Measurements from ENCODE around the gene DYNLL2.
"Not testable (repeated sequence)": the region's sequence is repeated elsewhere in the genome, so short reads cannot be mapped to it uniquely, and the experiment has no call there.

DYNLL2 gene

DNA sequence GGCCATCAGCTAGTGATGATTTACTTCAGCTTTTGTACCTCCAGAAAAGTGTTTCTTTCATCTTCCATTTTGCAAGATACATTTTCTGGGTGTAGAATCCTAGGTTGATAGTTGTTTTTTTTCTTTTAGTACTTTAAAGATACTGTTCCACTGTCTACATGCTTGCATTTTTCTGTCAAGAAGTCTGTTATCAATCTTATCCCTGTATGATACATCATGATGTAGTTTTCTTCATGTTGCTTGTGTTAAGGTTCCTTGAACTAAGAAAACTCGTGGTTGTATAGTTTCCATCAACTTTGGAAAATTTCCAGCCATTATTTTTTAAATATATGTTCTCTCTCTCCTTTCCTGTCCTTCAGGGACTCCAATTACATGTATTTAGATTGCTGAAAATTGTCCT is 24.1 kb downstream of the DYNLL2 start:
- no peak for DNase-seq

DNA sequence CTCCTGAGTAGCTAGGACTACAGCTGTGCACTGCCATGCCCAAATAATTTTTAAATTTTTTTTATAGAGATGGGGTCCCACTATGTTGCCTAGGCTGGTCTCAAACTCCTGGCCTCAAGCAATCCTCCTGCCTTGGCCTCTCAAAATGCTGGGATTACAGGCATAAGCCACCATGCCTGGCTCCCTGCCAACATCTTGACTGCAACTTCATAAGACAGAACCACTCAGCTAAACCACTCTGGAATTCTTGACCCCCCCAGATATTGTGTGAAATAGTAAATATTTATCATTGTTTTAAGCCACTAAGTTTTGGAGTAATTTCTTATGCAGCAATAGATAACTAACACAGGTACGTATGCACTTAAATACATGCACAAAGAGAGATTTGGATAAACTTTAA is 26.0 kb downstream of the DYNLL2 start:
- DNase-seq, result no peak

DNA sequence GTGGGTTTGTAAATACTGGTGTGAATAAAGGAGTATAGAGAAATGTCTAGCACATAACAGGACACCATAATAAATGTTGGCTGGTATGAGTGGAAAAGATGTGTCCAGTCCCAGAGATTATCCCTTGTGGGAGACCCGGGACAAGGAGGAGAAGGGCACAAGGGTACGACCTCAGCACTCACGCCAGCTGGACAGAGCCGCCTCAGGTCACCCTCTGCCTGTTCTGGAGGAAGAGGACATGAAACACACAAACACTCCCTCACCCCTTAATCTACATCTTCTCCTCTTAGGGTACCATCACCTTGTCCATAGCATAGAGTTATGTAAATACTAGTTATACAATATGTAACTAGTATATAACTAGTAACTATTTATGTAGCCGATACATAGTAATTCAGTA is 26.8 kb downstream of the DYNLL2 start:
- DNase-seq, result no peak

DNA sequence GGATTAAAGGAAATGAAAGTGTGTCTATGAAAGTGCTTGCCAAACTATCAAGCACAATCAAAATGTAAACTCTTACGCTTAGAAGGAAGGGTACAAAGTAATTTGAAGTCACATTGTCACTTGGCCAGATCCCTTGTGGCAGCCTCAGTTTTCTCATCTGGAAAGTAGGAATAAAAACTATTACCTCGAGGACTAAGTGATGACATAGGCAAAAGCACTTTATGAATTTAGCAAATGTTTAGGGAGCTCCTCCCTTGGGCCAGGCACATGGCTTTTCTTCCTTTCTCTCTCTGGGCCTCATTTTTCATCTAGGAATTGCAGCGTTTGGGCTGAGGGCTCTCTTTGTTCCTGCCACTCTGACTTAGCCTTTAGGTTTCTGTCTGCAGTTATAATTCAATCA is 28.5 kb downstream of the DYNLL2 start:
- DNase-seq, result no peak

DNA sequence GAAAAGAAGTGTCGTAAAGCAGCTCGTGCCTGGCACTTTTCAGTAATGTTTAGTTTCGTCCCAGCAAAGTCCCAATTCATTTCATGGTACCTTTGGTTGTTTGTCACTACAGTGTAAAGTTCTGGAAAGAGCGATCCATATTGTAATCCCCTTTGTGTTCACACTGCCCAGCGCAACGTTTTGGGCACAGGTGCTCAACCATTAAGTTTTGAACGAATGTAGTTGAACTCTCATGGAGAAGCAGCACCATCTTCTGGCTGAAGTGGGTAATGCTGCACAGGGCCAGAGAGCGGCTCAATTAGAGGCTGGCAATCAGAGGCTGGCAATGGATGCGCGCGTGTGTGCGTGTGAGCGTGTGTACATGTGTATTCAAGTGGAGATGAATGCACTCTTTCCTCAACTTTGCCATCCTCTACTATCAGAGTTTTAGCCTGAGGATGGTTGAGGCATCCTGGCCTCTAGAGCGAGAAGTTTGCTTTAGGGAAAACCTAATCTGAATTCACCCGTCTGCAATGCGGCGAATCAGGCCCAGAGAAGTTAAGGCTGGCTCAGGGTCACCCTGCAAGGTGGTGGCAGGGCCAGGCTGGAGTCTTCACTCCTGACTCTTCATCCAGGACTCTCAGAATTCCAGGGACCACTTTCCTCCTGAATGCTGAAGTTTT is 29.9 kb downstream of the DYNLL2 start:
- peak; percentile 86 for DNase-seq

DNA sequence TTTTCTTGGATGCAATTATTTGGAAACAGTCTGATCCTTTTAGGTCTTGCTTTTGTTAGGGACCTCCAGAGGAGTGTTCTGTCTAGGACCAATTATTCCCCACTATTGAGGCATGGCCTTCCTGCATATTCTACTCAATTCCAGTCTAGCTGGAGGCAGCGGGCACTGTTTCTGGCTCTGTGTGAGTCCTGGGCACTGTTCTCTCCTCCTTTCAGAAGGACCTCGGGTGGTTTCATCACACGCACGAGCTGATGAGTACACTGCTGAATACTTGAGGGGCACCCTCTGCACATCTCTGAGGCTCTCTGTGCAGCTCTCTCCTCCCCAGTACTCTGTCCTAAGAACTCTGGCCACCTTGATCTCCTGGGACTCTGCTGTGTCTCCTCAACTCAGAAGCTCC is 30.7 kb downstream of the DYNLL2 start:
- DNase-seq, result no peak

DNA sequence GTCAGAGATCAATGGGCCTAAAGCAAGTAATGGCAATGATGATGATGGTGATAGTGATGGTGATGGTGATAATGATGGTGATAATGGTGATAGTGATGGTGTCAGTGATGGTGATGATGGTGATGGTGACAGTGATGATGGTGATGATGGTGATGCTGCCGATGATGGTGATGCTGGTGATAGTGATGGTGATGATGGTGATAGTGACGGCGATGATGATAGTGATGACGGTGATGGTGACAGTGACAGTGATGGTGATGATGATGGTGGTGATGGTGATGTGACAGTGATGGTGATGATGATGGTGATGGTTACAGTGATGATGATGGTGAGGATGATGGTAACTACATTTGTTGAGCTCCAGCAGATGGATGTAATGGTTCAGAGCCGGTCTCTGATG is 34.2 kb downstream of the DYNLL2 start:
- DNase-seq, result no peak

DNA sequence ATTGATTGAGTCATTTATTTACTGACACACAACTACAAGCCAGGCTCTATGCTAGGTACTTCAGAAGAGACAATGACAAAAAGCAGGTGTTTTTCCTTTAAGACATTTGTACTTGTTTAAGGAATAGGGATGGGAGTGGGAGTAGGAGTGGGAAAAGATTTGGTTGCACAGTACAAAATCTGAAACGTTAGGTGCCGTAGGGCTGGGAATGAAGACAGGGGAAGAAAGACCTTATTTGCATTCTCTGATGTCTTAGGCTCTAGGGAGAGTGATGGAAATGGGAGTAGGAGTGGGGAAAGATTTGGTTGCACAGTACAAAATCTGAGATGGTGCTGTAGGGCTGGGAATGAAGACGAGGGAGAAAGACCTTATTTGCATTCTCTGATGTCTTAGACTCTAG is 36.3 kb downstream of the DYNLL2 start:
- DNase-seq, result no peak

DNA sequence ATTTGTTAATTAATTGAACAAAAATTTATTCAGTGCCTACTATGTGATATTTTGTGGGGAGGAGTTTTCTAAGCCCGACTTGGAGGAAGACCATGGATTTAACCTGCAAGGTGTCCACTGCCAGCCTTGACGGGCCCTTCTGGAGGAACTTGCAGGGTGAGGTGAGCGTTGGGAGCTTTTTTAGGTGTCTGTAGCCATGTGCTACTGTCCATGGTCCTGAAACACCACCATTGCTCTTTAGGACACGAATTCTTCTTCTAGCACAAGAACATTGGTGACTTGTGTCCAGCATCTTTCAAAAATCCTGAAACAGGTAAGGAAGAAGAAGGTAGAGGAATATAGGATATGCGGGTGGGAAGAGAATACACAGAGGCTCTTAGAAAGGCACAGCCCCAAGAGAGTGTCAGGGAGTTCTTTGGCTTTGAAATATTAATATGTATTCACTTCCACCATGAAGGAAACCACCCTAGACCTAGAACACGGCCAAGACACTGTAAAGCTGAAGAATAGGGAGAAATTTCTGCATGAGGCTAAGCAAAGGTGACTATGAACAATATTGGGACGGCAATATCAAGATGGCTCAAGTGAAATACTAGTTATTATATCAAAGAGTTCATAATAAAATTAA is 37.1 kb downstream of the DYNLL2 start:
- DNase-seq, result peak; percentile 62

DNA sequence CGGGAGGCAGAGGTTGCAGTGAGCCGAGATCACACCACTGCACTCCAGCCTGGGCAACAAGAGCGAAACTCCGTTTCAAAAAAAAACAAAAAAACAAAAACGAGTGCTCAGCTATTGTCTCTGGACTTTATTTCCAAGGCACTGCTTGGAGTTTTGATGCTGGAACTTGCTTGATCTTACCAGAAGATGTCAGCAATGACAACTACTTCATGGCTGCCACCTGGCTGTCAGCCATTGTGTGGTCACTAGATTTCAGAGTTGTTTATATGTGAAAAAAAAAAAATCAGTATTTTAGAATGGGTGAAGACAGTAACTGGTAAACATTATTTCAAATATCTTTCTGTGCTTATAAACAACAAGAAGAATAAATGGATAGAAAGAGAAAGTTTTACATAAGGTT is 38.7 kb downstream of the DYNLL2 start:
- peak; percentile 75 for DNase-seq

DNA sequence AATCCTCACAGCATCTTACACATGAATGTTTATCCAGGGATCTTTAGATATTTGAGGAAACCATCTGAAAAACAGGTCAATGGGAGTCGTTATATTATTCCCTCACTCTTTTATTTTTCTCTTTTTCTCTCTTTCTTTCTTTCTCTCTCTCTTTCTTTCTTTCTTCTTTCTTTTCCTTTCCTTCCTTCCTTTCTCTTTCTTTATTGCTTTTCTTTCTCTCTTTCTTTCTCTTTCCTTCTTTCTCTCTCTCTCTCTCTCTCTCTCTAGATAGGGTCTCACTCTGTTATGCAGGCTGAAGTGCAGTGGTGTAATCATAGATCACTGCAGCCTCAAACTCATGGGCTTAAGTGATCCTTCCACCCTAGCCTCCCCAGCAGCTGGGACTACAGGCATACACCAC is 44.6 kb downstream of the DYNLL2 start:
- no peak for DNase-seq

DNA sequence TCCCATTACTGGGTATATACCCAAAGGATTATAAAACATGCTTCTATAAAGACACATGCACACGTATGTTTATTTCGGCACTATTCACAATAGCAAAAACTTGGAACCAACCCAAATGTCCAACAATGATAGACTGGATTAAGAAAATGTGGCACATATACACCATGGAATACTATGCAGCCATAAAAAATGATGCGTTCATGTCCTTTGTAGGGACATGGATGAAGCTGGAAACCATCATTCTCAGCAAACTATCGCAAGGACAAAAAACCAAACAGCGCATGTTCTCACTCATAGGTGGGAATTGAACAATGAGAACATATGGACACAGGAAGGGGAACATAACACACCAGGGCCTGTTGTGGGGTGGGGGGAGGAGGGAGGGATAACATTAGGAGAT is 49.5 kb downstream of the DYNLL2 start:
- not testable (repeated sequence) for DNase-seq

DNA sequence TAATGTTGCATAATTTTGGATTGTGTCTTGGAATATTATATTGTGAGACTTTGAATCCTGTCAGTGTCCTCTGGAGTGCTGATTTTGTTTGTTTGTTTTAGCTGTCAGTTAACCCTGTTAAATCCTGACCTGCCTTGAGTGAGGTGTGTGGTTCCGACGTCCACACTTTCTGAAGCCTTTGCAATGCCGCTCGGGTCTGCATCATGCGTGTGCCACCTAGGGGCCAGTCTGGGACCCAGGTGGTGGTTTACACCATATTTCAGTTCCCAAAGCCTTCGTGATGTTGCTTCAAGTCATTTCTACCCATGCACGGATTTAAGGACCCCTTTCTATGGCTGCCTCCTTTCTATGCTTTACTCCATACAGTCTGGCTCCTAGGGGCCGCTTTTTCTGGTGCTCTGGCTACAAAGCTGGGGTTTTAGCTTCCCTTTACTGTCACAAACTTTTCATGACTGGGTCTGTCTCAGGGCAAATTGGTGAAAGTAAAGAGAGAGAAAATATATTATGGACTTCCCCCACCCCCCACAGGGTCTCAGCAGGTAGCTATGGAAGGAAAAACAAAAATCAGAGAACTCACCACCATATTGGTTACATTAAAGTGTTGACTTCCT is 53.6 kb downstream of the DYNLL2 start:
- DNase-seq, result no peak

DNA sequence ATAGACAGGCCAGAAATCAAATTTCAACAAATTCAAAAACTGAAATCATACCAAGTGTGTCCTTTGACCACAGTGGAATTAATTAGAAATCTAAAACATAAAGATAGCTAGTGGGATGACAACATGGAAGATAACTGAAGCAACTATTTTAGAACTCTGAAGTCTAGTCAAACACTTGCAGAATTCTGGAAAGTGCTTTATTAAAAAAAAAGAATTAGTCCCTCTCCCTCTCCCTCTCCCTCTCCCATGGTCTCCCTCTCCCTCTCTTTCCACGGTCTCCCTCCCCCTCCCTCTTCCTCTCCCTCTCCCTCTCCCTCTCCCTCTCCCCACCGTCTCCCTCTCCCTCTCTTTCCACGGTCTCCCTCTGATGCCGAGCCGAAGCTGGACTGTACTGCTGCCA is 58.3 kb downstream of the DYNLL2 start:
- no peak for DNase-seq

DNA sequence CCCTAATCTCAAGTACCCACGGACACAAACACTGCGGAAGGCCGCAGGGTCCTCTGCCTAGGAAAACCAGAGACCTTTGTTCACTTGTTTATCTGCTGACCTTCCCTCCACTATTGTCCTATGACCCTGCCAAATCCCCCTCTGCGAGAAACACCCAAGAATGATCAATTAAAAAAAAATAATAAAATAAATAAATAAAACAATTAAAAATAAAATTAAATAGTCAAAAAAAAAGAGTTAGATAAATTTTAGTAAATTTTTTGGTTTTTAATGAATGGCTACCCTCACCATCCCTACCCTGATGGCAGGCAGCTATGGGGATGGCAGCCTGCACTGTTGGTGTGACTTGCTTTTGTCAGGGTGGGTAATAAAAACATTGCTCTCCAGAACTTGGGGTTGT is 60.1 kb downstream of the DYNLL2 start:
- DNase-seq, result not testable (repeated sequence)

DNA sequence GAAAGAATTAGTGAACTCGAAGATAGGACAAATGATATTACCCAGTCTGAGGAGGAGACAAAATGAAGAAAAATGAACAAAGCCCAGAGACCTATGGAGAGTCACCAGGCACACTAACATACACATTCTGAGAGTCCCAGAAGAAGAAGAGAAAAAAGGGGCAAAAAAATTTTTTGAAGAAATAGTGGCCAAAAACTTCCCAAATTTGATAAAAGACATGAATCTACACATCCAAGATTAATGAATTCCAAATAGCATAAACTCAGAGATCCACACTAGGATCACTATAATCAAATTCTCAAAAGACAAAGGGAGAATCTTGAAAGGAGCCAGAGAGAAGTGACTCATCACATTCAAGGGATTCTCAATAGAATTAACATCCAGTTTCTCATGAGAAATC is 61.6 kb downstream of the DYNLL2 start:
- no peak for DNase-seq

Measured in CD4-positive, alpha-beta T cell treated with Interleukin-10 for 1 hour (primary cell).